Activated T-helper 2 cell treated with anti-CD3 and anti-CD28 coated beads, Interferon-gamma antibody, Interleukin-2, Interleukin-4, amounts not matched to agents 10 μg/mL and 5 μg/mL and 100 μg/mL, durations not matched to agents 14 hours and 24 hours and 36 hours (primary cell): Measurements from ENCODE around the gene SEC14L2. TPM values are rescaled to one million over a fixed set of nuclear protein-coding genes. Genes with fewer than 3 reads are reported as not detected.

ENCODE experiments used
- DNase-seq: peaks from one replicate; pipeline ENCODE4 v3.0.0; 2021; ENCODE audit warnings: low spot score
- H3K27ac Mint-ChIP-seq: one replicate; pipeline ENCODE4 v1.8.0; 2021; ENCODE audit warnings: mixed read lengths
- H3K27me3 Mint-ChIP-seq: one replicate; pipeline ENCODE4 v1.8.0; 2021; ENCODE audit warnings: low read depth, mixed read lengths
- H3K36me3 Mint-ChIP-seq: one replicate; pipeline ENCODE4 v1.8.0; 2021; ENCODE audit warnings: low read depth, mixed read lengths
- H3K4me1 Mint-ChIP-seq: one replicate; pipeline ENCODE4 v1.8.0; 2021; ENCODE audit warnings: low read depth, mixed read lengths
- H3K4me3 Mint-ChIP-seq: one replicate; pipeline ENCODE4 v1.8.0; 2021; ENCODE audit warnings: low read depth, mild to moderate bottlenecking, moderate library complexity, mixed read lengths
- H3K9me3 Mint-ChIP-seq: one replicate; pipeline ENCODE4 v1.8.0; 2021; ENCODE audit warnings: mixed read lengths
- intact Hi-C: fragments of 100-400 bp; cut with micrococcal nuclease; formaldehyde crosslinking; loops from one replicate; pipeline ENCODE4 v1.15.1; 2023
- total RNA-seq: library from RNA; stranded (reverse); gene quantifications from 2 replicates; pipeline ENCODE4 v1.2.3, GENCODE V29; 2022

SEC14L2 gene
- total RNA-seq, 1 donor from 2014 or later, result 36.2 TPM

- Mint-ChIP-seq H3K27ac (peak overlapping the region; percentile 87), H3K4me1 (peaks cover 43% of the 10 kb centered on the region), H3K27me3 (no peaks in the 10 kb centered on the region), H3K36me3 (peaks cover 73% of the 10 kb centered on the region), H3K9me3 (no peaks in the 10 kb centered on the region), H3K4me3 (peak overlapping the region; percentile 66)
- intact Hi-C loops, result loop anchor here (1.0 to 10.0 kb wide), 8 partner anchors 23 to 874 kb away; partner anchors contain the start of genes ASCC2, PES1, PIK3IP1 and SEC14L2
- DNase-seq, result no peak
These were observed 23.7 kb downstream of the SEC14L2 start for GRCh38 chr22:30420347-30421125.

GRCh38 chr22:30421695-30422480 lies 25.1 kb downstream of the SEC14L2 start:
- intact Hi-C loops, result loop anchor here (1.0 to 10.0 kb wide), 8 partner anchors 25 to 873 kb away; partner anchors contain the start of genes ASCC2, PES1, PIK3IP1 and SEC14L2

GRCh38 chr22:30422481-30423300 lies 25.9 kb downstream of the SEC14L2 start:
- H3K27me3 Mint-ChIP-seq, result no peaks in the 10 kb centered on the region
- peaks cover 55% of the 10 kb centered on the region for H3K4me1 Mint-ChIP-seq
- no peaks in the 10 kb centered on the region for H3K9me3 Mint-ChIP-seq
- peaks cover 64% of the 10 kb centered on the region for H3K36me3 Mint-ChIP-seq
- intact Hi-C loops, result loop anchor here (5.0 to 10.0 kb wide), 7 partner anchors 95 to 872 kb away; partner anchors contain the start of genes ASCC2, PES1, PIK3IP1 and TBC1D10A
- H3K27ac Mint-ChIP-seq, result peak overlapping the region; percentile 99
- H3K4me3 Mint-ChIP-seq, result peak overlapping the region; percentile 95
- DNase-seq, result peak; percentile 16

More at GRCh38 chr22:30421695-30422480, 25.1 kb downstream of the SEC14L2 start:
- Mint-ChIP-seq H3K4me3 (peak overlapping the region; percentile 95), H3K4me1 (peaks cover 49% of the 10 kb centered on the region), H3K36me3 (peaks cover 64% of the 10 kb centered on the region), H3K27ac (peak overlapping the region; percentile 99), H3K9me3 (no peaks in the 10 kb centered on the region), H3K27me3 (no peaks in the 10 kb centered on the region)
- no peak for DNase-seq

GRCh38 chr22:30423301-30423958 lies 26.6 kb downstream of the SEC14L2 start:
- H3K27me3 Mint-ChIP-seq, result no peaks in the 10 kb centered on the region
- peak overlapping the region; percentile 95 for H3K4me3 Mint-ChIP-seq
- no peaks in the 10 kb centered on the region for H3K9me3 Mint-ChIP-seq
- H3K36me3 Mint-ChIP-seq, result peaks cover 62% of the 10 kb centered on the region
- DNase-seq, result no peak
- intact Hi-C loops, result loop anchor here (5.0 to 10.0 kb wide), 7 partner anchors 96 to 871 kb away; partner anchors contain the start of genes ASCC2, PES1, PIK3IP1 and TBC1D10A
- peaks cover 57% of the 10 kb centered on the region for H3K4me1 Mint-ChIP-seq
- H3K27ac Mint-ChIP-seq, result peak overlapping the region; percentile 99

- Mint-ChIP-seq H3K27ac (peak overlapping the region; percentile 99), H3K27me3 (no peaks in the 10 kb centered on the region), H3K36me3 (peaks cover 62% of the 10 kb centered on the region), H3K4me1 (peaks cover 57% of the 10 kb centered on the region), H3K9me3 (no peaks in the 10 kb centered on the region), H3K4me3 (peak overlapping the region; percentile 95)
- intact Hi-C loops, result loop anchor here (1.0 to 10.0 kb wide), 11 partner anchors 11 to 871 kb away; partner anchors contain the start of genes ASCC2, CASTOR1, PES1 and PIK3IP1
- peak; percentile 98 for DNase-seq
These were observed 27.2 kb downstream of the SEC14L2 start for GRCh38 chr22:30423959-30424533.

- Mint-ChIP-seq H3K27me3 (no peaks in the 10 kb centered on the region), H3K4me1 (peaks cover 55% of the 10 kb centered on the region), H3K27ac (peak overlapping the region; percentile 99), H3K9me3 (no peaks in the 10 kb centered on the region), H3K36me3 (peaks cover 60% of the 10 kb centered on the region), H3K4me3 (peak overlapping the region; percentile 95)
- intact Hi-C loops, result loop anchor here (1.0 to 10.0 kb wide), 11 partner anchors 11 to 870 kb away; partner anchors contain the start of genes ASCC2, CASTOR1, PES1 and PIK3IP1
- peak; percentile 37 for DNase-seq
These were observed 27.9 kb downstream of the SEC14L2 start for GRCh38 chr22:30424534-30425326.

GRCh38 chr22:30425327-30425615 lies 28.5 kb downstream of the SEC14L2 start:
- intact Hi-C loops, result loop anchor here (10.0 kb wide), 3 partner anchors 320 to 870 kb away; partner anchors contain the start of genes ASCC2 and PIK3IP1
- peaks cover 59% of the 10 kb centered on the region for H3K36me3 Mint-ChIP-seq
- H3K9me3 Mint-ChIP-seq, result no peaks in the 10 kb centered on the region
- no peaks in the 10 kb centered on the region for H3K27me3 Mint-ChIP-seq
- H3K4me1 Mint-ChIP-seq, result peaks cover 53% of the 10 kb centered on the region
- no peak for DNase-seq
- peak overlapping the region; percentile 93 for H3K27ac Mint-ChIP-seq
- H3K4me3 Mint-ChIP-seq, result peak overlapping the region; percentile 95

GRCh38 chr22:30425616-30426387 lies 29.0 kb downstream of the SEC14L2 start, which contains the start of gene MTFP1:
TSS of gene MTFP1 (plus strand) at chr22:30425768. CDS start at chr22:30425880, 112 bp downstream.
- Mint-ChIP-seq H3K36me3 (peaks cover 56% of the 10 kb centered on the region), H3K4me3 (peak within 1 kb of the TSS; percentile 95), H3K27me3 (no peaks in the 10 kb centered on the region), H3K9me3 (no peaks in the 10 kb centered on the region), H3K27ac (peak within 1 kb of the TSS; percentile 99), H3K4me1 (peaks cover 48% of the 10 kb centered on the region)
- intact Hi-C loops, result loop anchor here (2.0 to 10.0 kb wide), 4 partner anchors 69 to 869 kb away; partner anchors contain the start of genes ASCC2, CCDC157, PIK3IP1 and SF3A1
- peak; percentile 38 for DNase-seq

GRCh38 chr22:30426388-30427353 lies 29.9 kb downstream of the SEC14L2 start:
- peak; percentile 78 for DNase-seq
- Mint-ChIP-seq H3K27ac (peak overlapping the region; percentile 93), H3K4me1 (peaks cover 40% of the 10 kb centered on the region), H3K36me3 (peaks cover 53% of the 10 kb centered on the region), H3K9me3 (no peaks in the 10 kb centered on the region), H3K4me3 (peak overlapping the region; percentile 95), H3K27me3 (no peaks in the 10 kb centered on the region)
- intact Hi-C loops, result loop anchor here (2.0 to 10.0 kb wide), 4 partner anchors 70 to 868 kb away; partner anchors contain the start of genes ASCC2, CCDC157, PIK3IP1 and SF3A1
